Measurements from ENCODE around the gene PARP12.

PARP12 gene

GRCh38 chr7:140025814-140026433, 36.8 kb downstream of the PARP12 start:
- DNase-seq (ENCODE audit: low read depth) = no peak
- TF ChIP-seq, protein P1, sequence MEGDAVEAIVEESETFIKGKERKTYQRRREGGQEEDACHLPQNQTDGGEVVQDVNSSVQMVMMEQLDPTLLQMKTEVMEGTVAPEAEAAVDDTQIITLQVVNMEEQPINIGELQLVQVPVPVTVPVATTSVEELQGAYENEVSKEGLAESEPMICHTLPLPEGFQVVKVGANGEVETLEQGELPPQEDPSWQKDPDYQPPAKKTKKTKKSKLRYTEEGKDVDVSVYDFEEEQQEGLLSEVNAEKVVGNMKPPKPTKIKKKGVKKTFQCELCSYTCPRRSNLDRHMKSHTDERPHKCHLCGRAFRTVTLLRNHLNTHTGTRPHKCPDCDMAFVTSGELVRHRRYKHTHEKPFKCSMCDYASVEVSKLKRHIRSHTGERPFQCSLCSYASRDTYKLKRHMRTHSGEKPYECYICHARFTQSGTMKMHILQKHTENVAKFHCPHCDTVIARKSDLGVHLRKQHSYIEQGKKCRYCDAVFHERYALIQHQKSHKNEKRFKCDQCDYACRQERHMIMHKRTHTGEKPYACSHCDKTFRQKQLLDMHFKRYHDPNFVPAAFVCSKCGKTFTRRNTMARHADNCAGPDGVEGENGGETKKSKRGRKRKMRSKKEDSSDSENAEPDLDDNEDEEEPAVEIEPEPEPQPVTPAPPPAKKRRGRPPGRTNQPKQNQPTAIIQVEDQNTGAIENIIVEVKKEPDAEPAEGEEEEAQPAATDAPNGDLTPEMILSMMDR (IDR thresholded peaks at IDR 0.05; ENCODE audit: control insufficient read depth, insufficient read depth, low read depth, low read length, missing control alignments) = no peak
- H3K4me3 ChIP-seq (ENCODE audit: control insufficient read depth, low read depth, low read length) = no peak overlapping the region

GRCh38 chr7:140025241-140025640, 37.5 kb downstream of the PARP12 start:
- no peak overlapping the region for H3K4me3 ChIP-seq (ENCODE audit: control insufficient read depth, low read depth, low read length)
- DNase-seq (ENCODE audit: low read depth) = no peak
- TF ChIP-seq, protein P1 (IDR thresholded peaks at IDR 0.05; ENCODE audit: control insufficient read depth, insufficient read depth, low read depth, low read length, missing control alignments) = no peak

- no peak for DNase-seq (ENCODE audit: low read depth)
- TF ChIP-seq, protein P1 (IDR thresholded peaks at IDR 0.05; ENCODE audit: control insufficient read depth, insufficient read depth, low read depth, low read length, missing control alignments) = no peak
Measured at GRCh38 chr7:140024585-140024984, 38.2 kb downstream of the PARP12 start.

DNA sequence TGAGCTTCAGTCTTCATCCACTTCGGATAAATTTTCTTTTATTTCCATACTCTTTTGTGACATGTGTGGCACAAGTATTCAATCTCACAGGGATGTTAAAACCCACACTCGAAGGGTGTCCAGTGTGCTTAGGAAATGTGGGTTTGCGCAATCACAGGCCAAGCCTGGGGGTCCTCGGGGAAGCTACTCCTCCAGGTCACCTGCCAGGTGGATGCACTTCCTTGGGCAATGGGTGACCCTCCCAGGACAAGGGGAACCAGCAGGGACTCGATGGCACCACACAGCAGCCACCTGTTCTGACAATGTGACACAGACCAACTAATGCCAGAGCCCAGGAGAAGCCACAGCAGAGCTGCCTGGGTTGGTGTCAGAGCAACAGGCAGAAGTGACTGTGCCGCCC, 39.0 kb downstream of the PARP12 start:
- H3K4me3 ChIP-seq (ENCODE audit: control insufficient read depth, low read depth, low read length) = no peak overlapping the region
- TF ChIP-seq, protein P1 (IDR thresholded peaks at IDR 0.05; ENCODE audit: control insufficient read depth, insufficient read depth, low read depth, low read length, missing control alignments) = no peak
- DNase-seq (ENCODE audit: low read depth) = no peak

More at GRCh38 chr7:140024585-140024984, 38.2 kb downstream of the PARP12 start:
- no peak overlapping the region for H3K4me3 ChIP-seq (ENCODE audit: control insufficient read depth, low read depth, low read length)

- H3K4me3 ChIP-seq (ENCODE audit: control insufficient read depth, low read depth, low read length) = no peak overlapping the region
- TF ChIP-seq, protein P1 (IDR thresholded peaks at IDR 0.05; ENCODE audit: control insufficient read depth, insufficient read depth, low read depth, low read length, missing control alignments) = no peak
- DNase-seq (ENCODE audit: low read depth) = no peak
Measured at GRCh38 chr7:140022582-140023211, 40.1 kb downstream of the PARP12 start.

GRCh38 chr7:140021603-140022002, 41.1 kb downstream of the PARP12 start:
- H3K4me3 ChIP-seq (ENCODE audit: control insufficient read depth, low read depth, low read length) = no peak overlapping the region
- TF ChIP-seq, protein P1 (IDR thresholded peaks at IDR 0.05; ENCODE audit: control insufficient read depth, insufficient read depth, low read depth, low read length, missing control alignments) = no peak
- DNase-seq (ENCODE audit: low read depth) = no peak

Measured in AG09309 (cell line).